Panc1 (cell line): ENCODE measurements around the gene HTT.

Experiments used
- POLR2AphosphoS5 ChIP-seq: IDR thresholded peaks from 2 replicates; pipeline ENCODE4 v1.6.1; 2012; ENCODE audit warnings: mild to moderate bottlenecking, low read depth, low read length, moderate library complexity
- SIN3A ChIP-seq: IDR thresholded peaks from 2 replicates; pipeline ENCODE4 v1.6.1; 2012; ENCODE audit warnings: low read depth, mild to moderate bottlenecking, low read length, moderate library complexity, borderline replicate concordance; ENCODE audit not compliant: insufficient read depth
- TF ChIP-seq, protein P1 (sequence below): fragments of 450-650 bp; IDR thresholded peaks from 2 replicates; pipeline ENCODE4 v1.5.1; 2017; ENCODE audit warnings: mild to moderate bottlenecking
- TF ChIP-seq, protein P2 (sequence below), 2 experiments: IDR thresholded peaks; 2 replicates each; pipeline ENCODE4 v1.6.1; 2011 to 2012; ENCODE audit warnings: low read depth in 2 of 2, control low read depth in 1 of 2, low read length in 1 of 2, mild to moderate bottlenecking in 1 of 2, moderate library complexity in 1 of 2; ENCODE audit not compliant: insufficient read depth in 1 of 2

DNA sequence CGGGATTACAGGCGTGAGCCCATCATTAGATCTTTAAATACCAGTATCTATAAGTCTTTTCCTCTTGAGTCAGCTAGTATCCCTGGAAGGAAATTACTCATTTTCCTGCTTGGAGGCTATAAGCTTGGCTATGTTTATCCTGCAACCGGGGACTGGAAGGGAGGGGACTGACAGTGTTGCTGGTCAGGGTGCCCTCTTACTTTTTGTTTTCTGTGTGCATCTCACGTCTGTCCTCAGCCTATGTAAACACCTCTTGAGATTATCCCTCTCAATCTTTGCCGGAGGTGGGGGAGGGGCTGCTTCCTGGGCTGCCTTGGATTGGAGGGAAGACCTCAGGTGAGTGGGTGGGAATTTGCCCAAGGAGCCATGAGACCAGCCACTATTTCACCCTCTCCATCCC, 37.0 kb downstream of the HTT start:
- TF ChIP-seq, protein P1, sequence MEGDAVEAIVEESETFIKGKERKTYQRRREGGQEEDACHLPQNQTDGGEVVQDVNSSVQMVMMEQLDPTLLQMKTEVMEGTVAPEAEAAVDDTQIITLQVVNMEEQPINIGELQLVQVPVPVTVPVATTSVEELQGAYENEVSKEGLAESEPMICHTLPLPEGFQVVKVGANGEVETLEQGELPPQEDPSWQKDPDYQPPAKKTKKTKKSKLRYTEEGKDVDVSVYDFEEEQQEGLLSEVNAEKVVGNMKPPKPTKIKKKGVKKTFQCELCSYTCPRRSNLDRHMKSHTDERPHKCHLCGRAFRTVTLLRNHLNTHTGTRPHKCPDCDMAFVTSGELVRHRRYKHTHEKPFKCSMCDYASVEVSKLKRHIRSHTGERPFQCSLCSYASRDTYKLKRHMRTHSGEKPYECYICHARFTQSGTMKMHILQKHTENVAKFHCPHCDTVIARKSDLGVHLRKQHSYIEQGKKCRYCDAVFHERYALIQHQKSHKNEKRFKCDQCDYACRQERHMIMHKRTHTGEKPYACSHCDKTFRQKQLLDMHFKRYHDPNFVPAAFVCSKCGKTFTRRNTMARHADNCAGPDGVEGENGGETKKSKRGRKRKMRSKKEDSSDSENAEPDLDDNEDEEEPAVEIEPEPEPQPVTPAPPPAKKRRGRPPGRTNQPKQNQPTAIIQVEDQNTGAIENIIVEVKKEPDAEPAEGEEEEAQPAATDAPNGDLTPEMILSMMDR, result no peak
- TF ChIP-seq, protein P2, sequence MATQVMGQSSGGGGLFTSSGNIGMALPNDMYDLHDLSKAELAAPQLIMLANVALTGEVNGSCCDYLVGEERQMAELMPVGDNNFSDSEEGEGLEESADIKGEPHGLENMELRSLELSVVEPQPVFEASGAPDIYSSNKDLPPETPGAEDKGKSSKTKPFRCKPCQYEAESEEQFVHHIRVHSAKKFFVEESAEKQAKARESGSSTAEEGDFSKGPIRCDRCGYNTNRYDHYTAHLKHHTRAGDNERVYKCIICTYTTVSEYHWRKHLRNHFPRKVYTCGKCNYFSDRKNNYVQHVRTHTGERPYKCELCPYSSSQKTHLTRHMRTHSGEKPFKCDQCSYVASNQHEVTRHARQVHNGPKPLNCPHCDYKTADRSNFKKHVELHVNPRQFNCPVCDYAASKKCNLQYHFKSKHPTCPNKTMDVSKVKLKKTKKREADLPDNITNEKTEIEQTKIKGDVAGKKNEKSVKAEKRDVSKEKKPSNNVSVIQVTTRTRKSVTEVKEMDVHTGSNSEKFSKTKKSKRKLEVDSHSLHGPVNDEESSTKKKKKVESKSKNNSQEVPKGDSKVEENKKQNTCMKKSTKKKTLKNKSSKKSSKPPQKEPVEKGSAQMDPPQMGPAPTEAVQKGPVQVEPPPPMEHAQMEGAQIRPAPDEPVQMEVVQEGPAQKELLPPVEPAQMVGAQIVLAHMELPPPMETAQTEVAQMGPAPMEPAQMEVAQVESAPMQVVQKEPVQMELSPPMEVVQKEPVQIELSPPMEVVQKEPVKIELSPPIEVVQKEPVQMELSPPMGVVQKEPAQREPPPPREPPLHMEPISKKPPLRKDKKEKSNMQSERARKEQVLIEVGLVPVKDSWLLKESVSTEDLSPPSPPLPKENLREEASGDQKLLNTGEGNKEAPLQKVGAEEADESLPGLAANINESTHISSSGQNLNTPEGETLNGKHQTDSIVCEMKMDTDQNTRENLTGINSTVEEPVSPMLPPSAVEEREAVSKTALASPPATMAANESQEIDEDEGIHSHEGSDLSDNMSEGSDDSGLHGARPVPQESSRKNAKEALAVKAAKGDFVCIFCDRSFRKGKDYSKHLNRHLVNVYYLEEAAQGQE (IDR thresholded peaks at IDR 0.05; ENCODE audit: insufficient read depth in 1 of 2, low read depth in 2 of 2, low read length in 1 of 2), result no peak
- TF ChIP-seq POLR2AphosphoS5 (no peak), SIN3A (no peak)
